ENCODE data around the gene CLPTM1L.
"Not testable (repeated sequence)": the region's sequence is repeated elsewhere in the genome, so short reads cannot be mapped to it uniquely, and the experiment has no call there.

The CLPTM1L gene

DNA sequence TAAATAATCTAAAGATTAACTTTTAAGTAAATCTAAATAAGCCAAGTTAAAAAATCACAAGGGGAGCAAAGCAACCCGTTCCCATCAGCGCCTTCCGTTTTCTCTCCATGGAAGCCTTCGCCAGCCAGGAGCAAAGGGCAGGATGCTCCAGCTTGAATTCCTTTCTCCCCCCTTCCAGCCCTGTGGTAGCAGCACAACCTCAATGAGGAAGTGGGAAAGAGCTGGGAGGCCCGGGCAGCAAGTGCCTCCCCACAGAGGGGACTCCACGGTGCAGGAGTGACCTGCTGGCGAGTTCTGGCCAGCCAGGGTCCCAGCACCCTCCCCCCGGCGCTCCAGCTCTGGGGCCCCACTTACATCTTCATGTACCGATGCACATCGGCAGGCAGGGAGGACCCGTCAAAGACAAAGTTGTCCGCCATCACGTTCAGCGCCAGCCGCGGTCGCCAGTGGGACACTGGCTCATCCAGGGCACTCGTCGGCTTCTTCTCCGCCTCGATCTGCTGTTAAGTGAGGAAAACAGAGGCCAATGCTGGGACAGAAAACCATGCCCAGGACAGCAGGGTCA is 6.3 kb downstream of the CLPTM1L start:
- DNase-seq = no peak

- DNase-seq = no peak
Measured at GRCh38 chr5:1338196-1338490, 6.8 kb downstream of the CLPTM1L start.

- DNase-seq = no peak
Measured at GRCh38 chr5:1337489-1338195, 7.3 kb downstream of the CLPTM1L start.

DNA sequence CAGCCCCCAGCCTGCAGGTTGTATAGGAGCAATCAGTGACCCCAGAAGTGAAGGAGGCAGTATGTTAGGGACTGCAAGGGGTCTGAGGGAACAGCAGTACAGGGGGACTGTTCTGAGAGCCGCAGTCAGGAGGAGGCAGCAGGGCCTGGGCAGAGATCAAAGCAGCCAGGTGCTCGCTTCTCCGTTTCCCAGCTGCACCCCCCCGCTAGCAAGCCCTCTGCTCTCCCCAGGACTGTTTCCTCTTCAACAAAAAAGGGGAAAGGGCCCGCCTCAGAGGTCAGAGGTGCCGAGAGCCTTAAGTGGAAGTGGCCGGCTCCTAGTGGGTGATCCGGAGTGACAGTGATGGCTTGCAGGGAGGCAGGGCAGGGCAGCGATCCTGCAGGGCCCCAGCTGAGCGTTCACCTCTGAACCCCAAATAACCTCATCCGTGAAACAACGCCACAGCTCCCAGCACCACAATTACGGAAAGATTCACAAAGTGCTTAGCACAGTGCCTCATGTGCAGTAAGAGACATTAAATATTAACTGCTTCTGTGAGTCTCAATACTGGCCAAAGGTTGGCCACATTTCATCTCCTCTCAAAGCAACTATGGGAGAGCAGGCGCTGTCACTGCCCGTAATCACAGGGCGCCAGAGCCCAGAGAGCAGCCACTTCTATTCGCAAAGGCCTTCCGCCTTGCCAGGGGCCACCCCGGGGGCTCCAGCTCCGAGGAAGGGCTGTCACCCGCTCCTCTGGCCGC is 8.0 kb downstream of the CLPTM1L start:
- no peak for DNase-seq

- DNase-seq = no peak
Measured at GRCh38 chr5:1336106-1336561, 8.8 kb downstream of the CLPTM1L start.

DNA sequence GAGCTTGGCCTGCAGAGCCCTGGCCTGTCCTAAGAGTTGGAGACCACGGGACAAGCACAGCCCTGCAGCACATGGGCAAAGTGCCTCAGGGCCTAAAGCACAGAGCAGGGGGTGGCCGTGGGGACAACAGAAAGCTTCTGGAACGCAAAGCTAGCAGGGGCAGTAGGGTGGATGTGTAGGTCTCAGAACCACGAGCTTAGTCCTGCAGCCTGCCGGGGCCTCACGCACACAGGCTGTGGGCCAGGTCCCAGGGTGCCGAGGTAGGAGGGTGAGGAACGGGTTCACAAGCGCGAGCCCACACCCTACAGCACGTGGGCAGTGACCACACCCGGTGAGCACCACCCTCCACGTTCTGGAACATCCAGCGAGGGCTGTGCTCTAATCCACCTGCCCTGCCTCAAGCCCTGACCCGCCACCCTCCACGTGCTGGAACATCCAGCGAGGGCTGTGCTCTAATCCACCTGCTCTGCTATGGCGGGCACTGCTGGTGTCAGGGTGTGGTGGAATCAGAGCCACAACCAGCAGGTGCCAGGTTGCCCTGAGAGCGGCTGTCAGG is 9.3 kb downstream of the CLPTM1L start:
- DNase-seq = no peak

DNA sequence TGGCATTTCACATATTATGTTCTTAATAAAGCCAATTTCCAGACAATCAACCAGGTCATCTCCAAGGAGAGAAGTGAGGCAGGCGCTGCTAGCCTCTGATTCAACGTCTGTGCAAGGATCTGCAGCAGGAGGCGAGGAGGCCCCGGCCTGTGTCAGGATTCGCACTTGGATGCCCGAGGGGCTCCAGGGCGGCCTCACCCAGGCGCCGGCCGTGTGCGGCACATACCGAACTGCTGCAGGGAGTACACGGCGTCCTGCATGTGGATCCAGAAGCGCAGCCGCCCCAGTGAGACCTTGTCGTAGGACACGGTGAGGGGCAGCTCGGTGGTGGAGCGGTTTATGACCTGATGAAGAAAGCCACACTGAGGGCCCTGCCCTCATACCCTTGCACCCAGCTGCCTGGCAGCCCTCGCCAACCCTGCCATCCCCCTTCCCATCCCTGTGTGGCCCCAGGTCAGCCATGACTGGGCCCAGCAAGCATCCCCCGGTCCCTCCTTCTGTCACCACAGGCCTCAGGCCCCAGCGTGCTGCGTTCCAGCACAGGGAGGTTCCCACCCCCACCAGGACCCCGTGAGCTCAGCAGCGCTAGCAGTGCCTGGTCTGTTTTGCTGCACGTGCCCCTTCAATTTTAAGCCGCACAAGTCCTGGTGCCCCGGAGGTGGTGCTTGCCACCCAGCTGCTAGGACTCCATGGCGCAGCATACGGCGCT is 9.9 kb downstream of the CLPTM1L start:
- no peak for DNase-seq

- no peak for DNase-seq
Measured at GRCh38 chr5:1333986-1334385, 10.9 kb downstream of the CLPTM1L start.

DNA sequence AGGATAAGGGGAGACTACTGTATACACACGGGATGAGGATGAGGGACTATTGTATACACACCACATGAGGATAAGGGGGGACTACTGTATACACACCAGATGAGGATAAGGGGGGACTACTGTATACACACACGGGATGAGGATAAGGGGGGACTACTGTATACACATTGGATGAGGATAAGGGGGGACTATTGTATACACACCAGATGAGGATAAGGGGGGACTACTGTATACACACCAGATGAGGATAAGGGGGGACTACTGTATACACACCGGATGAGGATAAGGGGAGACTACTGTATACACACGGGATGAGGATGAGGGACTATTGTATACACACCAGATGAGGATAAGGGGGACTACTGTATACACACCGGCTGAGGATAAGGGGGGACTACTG is 11.6 kb downstream of the CLPTM1L start:
- not testable (repeated sequence) for DNase-seq

DNA sequence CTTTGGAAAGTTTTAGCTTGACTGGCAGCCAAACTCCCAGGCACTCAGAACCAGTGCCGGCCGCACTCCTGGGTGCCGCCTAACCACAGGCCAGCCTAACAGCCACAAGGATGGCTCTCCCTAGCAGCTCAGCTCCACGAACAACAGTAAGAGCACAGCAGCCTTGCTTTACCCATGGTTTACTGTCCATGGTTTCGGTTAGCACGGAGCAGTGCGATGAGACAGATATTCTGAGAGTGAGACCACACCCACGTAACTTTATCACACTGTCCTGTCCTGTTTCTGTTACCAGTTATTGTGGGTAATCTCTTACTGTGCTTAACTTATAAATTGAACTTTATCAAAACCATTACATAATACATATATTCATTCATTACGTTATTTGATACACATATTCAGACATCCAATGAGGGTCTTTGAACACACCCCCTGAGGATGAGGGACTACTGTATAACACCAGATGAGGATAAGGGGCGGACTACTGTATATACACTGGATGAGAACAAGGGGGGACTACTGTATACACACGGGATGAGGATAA is 12.4 kb downstream of the CLPTM1L start:
- DNase-seq = no peak

DNA sequence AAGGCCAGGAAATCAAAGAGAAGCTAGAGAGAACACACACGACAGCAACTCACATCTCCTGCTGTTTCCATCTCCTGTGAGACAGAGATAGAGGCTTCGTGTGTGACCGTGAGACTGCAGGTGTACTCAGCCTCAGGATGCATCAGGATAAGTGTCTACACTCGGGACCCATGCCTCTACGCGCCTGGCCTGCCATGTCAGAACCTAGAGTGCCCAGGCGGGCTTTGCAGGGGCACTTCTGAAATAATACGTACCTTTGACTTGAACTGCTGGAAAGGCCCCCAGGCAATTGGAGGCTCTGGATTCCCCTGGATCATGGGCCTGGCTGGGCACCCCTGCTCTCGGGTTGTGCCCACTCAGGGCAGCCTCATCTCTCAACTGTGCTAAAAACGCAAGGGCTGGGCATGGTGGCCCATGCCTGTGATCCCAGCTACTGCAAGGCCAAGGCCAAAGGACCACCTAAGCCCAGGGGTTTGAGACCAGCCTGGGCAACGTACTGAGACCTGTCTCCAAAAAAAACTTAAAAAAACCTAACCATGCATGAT is 13.0 kb downstream of the CLPTM1L start:
- DNase-seq = no peak

DNA sequence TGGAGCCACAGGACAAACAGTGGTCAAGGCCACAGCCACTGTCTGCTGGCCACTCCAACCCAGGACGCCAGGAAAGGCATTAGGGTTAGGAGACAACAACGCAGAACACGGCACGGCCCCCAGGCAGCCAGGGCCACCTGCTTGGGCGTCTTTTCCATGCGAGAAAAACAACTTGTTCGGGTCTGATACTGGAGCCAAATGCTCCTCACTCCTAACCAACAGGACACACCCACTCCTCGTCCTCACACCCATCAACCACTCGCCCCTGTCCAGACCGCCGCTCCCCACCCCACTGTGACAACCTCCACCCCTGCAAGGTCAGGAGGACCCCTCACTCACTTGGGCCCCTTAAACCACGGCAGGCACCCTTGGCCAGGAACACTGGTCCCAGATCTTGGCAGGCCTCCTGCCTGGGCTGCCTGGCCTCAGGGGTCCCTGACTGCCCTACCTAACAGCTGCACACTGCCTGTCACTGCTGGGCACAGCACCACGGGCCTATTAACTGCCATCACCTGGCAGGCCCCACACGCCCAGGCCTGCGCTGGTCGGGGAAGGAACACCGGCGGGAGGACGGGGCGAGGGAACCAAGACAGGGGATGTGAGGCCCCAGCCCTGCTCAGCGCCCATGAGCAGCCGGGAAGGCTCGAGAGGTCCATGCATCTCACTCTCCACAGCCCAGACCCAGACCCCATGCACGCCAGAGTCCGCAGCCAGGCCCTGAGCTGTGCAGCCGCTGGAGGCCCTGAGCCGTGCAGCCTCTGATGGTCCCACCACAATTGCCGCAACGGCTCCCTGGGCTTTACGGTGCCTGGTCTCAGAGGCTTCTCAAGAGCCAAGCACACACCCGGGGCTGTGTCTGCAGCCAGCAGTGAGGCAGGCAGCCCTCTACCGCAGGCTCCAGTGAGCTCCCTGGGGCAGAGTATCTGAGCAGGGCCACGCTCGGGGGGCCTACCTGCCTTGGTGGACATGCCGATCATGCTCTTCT is 13.8 kb downstream of the CLPTM1L start:
- DNase-seq = no peak

DNA sequence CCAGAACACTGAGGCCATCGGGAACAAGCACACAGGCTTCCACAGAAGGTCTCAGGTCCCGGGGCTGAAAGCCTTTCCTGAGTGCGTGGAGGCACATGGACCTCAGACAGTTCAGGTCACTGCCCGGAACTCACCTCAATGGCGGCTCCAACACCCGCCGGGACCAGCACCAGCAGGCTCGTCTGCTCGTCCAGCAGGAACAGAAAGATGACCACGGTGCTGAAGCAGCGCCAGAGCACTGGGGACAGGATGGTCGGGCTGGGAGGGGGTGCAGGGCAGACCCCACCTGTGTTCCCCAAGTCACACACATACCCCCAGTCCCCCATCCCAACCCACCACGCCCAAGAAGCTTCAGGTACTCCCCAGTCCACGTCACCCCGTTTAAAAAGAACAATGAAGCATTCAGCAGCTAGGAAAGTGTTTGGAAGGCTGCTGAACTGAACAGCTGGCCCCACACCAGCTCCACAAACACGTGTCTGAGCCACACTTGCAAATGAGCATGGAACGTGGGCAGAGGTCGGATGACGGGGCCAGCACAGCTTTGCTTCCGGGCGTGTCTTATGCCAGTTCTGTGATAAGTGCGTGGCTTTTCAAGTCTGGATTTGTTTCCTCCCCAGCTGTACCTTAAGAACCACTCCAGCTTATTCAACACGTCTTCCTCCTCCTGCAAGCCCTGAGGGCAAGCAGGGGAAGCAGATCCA is 14.6 kb downstream of the CLPTM1L start:
- no peak for DNase-seq

- no peak for DNase-seq
Measured at GRCh38 chr5:1329111-1329579, 15.8 kb downstream of the CLPTM1L start.

DNA sequence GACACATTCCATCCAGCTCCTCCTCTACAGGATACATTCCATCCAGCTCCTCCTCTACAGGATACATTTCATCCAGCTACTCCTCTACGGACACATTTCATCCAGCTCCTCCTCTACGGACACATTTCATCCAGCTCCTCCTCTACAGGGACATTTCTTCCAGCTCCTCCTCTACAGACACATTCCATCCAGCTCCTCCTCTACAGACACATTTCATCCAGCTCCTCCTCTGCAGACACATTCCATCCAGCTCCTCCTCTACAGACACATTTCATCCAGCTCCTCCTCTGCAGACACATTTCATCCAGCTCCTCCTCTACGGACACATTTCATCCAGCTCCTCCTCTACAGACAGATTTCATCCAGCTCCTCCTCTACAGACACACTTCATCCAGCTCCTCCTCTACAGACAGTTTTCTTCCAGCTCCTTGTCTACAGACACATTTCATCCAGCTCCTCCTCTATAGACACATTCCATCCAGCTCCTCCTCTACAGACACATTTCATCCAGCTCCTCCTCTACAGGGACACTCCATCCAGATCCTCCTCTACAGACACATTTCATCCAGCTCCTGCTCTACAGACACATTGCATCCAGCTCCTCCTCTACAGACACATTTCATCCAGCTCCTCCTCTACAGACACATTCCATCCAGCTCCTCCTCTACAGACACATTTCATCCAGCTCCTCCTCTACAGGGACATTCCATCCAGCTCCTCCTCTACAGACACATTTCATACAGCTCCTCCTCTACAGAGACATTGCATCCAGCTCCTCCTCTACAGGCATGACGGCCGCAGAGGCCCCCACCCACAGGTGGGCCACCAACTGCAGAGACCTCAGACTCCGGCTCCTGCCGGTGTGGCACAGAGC is 16.4 kb downstream of the CLPTM1L start:
- not testable (repeated sequence) for DNase-seq

- peak; percentile 8 for DNase-seq
Measured at GRCh38 chr5:1326901-1327756, 17.8 kb downstream of the CLPTM1L start.

- peak; percentile 7 for DNase-seq
Measured at GRCh38 chr5:1326532-1326875, 18.4 kb downstream of the CLPTM1L start.

DNA sequence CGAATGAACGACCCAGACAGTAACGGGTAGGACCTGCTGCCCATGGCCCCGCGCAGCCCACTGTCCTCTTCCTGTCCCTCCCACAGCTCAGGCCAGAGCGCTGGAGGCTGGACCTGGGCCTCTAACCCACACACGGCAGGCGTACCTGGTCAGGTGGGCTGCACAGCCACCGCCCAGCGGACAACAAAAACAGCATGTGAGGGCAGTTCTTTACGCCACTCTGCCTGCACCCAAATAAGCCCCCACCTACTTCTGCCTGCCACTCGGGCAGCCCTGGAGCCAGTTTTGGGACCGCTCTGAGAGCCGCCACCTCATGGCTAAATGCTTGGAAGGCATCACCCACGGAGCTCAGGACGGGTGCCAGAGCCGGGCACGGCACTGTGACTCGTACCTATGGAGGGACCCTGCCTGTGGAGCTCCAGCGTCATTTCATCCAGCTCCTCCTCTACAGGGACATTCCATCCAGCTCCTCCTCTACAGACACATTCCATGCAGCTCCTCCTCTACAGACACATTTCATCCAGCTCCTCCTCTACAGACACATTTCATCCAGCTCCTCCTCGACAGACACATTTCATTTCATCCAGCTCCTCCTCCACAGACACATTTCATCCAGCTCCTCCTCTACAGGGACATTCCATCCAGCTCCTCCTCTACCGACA is 18.9 kb downstream of the CLPTM1L start:
- peak; percentile 32 for DNase-seq

Data from activated CD8-positive, alpha-beta memory T cell treated with anti-CD3 and anti-CD28 coated beads, Interleukin-2, amount 50 U/mL, for 48 hours (primary cell).